Dendritic cell treated with granulocyte-macrophage colony-stimulating factor and Interleukin-4, amounts not matched to agents 40 ng/mL and 50 ng/mL, for 4 days (primary cell): ENCODE data around the gene KCTD6.

Experiments used
- H3K27ac Mint-ChIP-seq: one replicate; pipeline ENCODE4 v1.8.0; 2022; ENCODE audit warnings: mild to moderate bottlenecking, mixed read lengths
- H3K27me3 Mint-ChIP-seq: one replicate; pipeline ENCODE4 v1.8.0; 2022; ENCODE audit warnings: mild to moderate bottlenecking, mixed read lengths
- H3K36me3 Mint-ChIP-seq: one replicate; pipeline ENCODE4 v1.8.0; 2022; ENCODE audit warnings: low read depth, mixed read lengths
- H3K4me1 Mint-ChIP-seq: one replicate; pipeline ENCODE4 v1.8.0; 2022; ENCODE audit warnings: low read depth, mixed read lengths
- H3K4me3 Mint-ChIP-seq: one replicate; pipeline ENCODE4 v1.8.0; 2022; ENCODE audit warnings: mild to moderate bottlenecking, moderate library complexity, mixed read lengths
- H3K9me3 Mint-ChIP-seq: one replicate; pipeline ENCODE4 v1.8.0; 2022; ENCODE audit warnings: mixed read lengths
- intact Hi-C: fragments of 100-400 bp; cut with micrococcal nuclease; formaldehyde crosslinking; loops from one replicate; pipeline ENCODE4 v1.15.0; 2022

The KCTD6 gene

DNA sequence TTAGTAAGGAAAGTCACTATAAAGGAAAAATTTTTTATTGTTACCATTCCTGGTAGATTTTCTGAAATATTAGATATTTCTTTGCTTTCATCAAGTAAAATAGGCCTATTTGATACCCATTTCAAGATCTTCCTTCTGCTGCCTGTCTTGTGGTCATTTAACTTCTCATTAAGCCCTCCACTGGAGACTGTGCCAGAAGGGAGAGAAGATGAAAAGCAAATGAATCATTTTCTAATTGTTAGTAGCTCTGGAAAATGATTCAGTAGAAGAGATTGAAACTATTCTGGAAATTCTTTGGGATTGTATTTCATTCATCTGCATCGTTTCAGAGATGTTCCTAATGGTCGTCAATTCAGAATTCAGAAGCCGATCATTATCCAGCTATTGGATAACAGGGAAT, 3.2 kb downstream of the KCTD6 start:
- H3K4me1 Mint-ChIP-seq = peaks cover 69% of the 10 kb centered on the region
- H3K9me3 Mint-ChIP-seq = no peaks in the 10 kb centered on the region
- peaks cover 31% of the 10 kb centered on the region for H3K36me3 Mint-ChIP-seq
- H3K27ac Mint-ChIP-seq = no peak overlapping the region
- H3K4me3 Mint-ChIP-seq = no peak overlapping the region
- intact Hi-C loops = loop anchor here (5.0 kb wide), 1 partner anchor 33 kb away; no protein-coding TSS in a partner anchor
- no peaks in the 10 kb centered on the region for H3K27me3 Mint-ChIP-seq

GRCh38 chr3:58496206-58496857, 4.4 kb downstream of the KCTD6 start:
- no peak overlapping the region for H3K27ac Mint-ChIP-seq
- H3K9me3 Mint-ChIP-seq = no peaks in the 10 kb centered on the region
- H3K4me3 Mint-ChIP-seq = no peak overlapping the region
- H3K36me3 Mint-ChIP-seq = peaks cover 39% of the 10 kb centered on the region
- H3K27me3 Mint-ChIP-seq = no peaks in the 10 kb centered on the region
- H3K4me1 Mint-ChIP-seq = peaks cover 61% of the 10 kb centered on the region
- intact Hi-C loops = loop anchor here (5.0 kb wide), 1 partner anchor 34 kb away; no protein-coding TSS in a partner anchor

DNA sequence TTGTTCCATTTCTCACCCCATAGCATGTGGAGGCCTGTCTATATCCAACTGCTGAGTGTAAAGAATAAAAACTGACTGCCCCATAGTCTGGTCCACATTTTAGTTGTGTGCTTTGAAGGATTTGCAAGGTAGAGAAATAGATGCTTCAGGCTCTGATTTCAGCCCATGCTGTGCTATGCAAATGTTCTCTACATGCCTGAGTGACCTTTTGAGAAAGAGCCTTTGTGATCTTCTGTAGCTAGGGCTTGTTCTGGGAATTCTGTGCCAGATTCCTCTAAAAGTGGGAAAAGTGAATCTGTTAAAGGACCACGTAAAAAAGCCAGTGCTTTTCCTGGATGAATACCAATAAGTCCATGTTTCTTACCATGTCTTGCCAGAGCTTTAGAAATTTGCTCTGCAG, 5.2 kb downstream of the KCTD6 start:
- H3K36me3 Mint-ChIP-seq = peaks cover 43% of the 10 kb centered on the region
- intact Hi-C loops = loop anchor here (5.0 kb wide), 1 partner anchor 35 kb away; no protein-coding TSS in a partner anchor
- H3K4me1 Mint-ChIP-seq = peaks cover 58% of the 10 kb centered on the region
- H3K27ac Mint-ChIP-seq = no peak overlapping the region
- H3K4me3 Mint-ChIP-seq = no peak overlapping the region
- no peaks in the 10 kb centered on the region for H3K9me3 Mint-ChIP-seq
- H3K27me3 Mint-ChIP-seq = no peaks in the 10 kb centered on the region

GRCh38 chr3:58502872-58503271, 11.0 kb downstream of the KCTD6 start:
- Mint-ChIP-seq H3K36me3 (peaks cover 35% of the 10 kb centered on the region), H3K4me3 (no peak overlapping the region), H3K27me3 (no peaks in the 10 kb centered on the region), H3K27ac (no peak overlapping the region), H3K4me1 (peaks cover 15% of the 10 kb centered on the region), H3K9me3 (no peaks in the 10 kb centered on the region)
- intact Hi-C loops = no loop called here

DNA sequence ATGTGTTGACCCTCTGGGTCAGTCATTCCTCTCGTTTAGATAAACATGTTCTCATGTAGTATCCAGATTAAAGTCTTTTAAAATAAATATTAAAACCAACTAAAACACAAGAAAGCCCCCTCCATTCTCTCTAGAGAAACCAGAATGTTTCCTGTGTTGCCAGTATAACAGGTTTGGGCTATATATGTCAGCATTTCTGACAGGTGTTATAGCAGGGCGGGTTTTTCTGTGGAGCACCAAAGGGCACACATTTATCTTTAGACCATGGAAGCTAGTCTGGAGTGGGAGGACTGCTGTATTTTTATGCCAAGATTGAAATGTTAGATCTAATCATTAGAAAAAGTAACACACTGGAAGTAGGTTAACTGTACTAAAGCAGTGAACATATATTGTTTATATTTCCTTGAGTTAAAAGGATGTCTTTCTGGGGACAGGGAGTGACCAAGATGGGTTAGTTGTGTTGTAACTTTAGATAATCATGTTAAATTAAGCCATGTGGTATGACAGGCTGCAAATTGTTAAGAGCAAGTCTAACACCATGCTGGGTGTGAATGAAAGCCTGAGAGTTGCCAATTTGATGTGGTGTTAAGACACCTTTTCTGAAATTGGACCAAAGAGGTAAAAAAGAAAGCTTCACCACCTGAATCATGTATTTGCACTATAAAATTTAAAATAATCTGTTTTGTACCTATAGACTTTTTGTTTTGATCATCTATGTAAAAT, 15.6 kb downstream of the KCTD6 start:
- intact Hi-C loops = no loop called here
- H3K36me3 Mint-ChIP-seq = peaks cover 8% of the 10 kb centered on the region
- no peaks in the 10 kb centered on the region for H3K27me3 Mint-ChIP-seq
- no peak overlapping the region for H3K4me3 Mint-ChIP-seq
- H3K27ac Mint-ChIP-seq = no peak overlapping the region
- no peaks in the 10 kb centered on the region for H3K9me3 Mint-ChIP-seq
- no peaks in the 10 kb centered on the region for H3K4me1 Mint-ChIP-seq

- Mint-ChIP-seq H3K36me3 (peaks cover 8% of the 10 kb centered on the region), H3K27me3 (no peaks in the 10 kb centered on the region), H3K27ac (no peak overlapping the region), H3K9me3 (no peaks in the 10 kb centered on the region), H3K4me3 (no peak overlapping the region), H3K4me1 (no peaks in the 10 kb centered on the region)
- intact Hi-C loops = no loop called here
Observed at GRCh38 chr3:58508437-58508836, 16.5 kb downstream of the KCTD6 start.

GRCh38 chr3:58514405-58514804, 22.5 kb downstream of the KCTD6 start:
- H3K36me3 Mint-ChIP-seq = no peaks in the 10 kb centered on the region
- H3K4me1 Mint-ChIP-seq = no peaks in the 10 kb centered on the region
- H3K9me3 Mint-ChIP-seq = no peaks in the 10 kb centered on the region
- intact Hi-C loops = no loop called here
- H3K27me3 Mint-ChIP-seq = no peaks in the 10 kb centered on the region
- H3K27ac Mint-ChIP-seq = no peak overlapping the region
- no peak overlapping the region for H3K4me3 Mint-ChIP-seq

DNA sequence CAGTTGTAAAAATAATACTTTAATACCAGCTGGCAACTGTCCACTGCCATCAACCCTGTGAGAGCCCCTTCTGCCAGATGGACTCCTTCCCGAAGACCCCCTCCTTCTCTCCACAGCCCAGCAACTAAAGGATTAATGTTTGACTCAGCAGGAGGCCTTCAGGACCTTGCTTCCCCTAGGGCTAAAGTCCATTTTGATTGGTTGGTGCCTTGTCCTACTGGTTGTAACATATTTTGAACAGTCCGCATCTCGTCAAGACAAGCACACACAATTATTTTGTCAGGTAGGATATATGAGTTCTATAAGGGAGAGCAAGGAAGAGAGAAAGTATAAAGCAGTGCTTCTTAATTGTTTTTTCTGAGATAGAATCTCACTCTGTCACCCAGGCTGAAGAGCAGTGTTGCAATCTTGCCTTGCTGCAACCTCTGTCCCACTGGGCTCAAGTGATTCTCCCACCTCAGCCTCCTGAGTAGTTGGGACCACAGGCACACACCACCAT, 26.4 kb downstream of the KCTD6 start:
- Mint-ChIP-seq H3K4me1 (peaks cover 10% of the 10 kb centered on the region), H3K27ac (no peak overlapping the region), H3K27me3 (no peaks in the 10 kb centered on the region), H3K4me3 (no peak overlapping the region), H3K9me3 (no peaks in the 10 kb centered on the region), H3K36me3 (no peaks in the 10 kb centered on the region)
- intact Hi-C loops = no loop called here

DNA sequence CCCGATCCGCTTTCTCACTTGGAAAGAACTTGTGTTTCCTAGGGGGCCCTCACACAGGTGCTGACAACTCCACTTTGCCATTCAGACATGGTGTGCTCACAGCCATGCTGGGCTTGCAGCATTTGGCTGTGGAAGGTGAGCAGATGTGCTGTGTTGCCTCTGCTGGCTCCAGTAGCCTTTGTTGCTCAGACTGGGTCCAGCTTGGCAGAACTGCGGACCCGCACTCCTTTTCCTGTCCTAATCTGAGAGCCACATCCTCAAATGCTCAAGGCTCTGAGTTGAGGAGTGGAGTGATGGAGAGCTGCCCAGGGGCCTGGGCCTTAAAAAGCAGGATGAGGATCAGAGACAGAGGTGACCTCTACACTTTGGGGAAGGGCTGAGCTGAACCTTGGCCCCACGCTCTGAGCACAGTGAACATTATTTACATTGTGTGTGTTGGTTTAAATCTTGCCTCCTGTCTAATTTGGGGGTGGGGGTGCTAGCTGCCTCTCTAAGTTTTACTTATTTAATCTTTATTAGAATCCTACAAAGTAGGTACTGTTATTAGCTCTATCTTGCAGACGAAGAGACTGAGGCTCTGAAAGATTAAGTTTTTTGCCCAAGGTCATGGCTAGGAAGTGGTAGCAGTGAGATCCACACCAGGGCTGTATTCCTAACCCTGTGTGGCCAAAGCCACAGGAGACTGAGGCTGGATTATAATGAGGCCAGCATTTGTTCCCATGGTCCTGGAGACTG, 27.9 kb downstream of the KCTD6 start:
- Mint-ChIP-seq H3K36me3 (no peaks in the 10 kb centered on the region), H3K4me1 (peaks cover 10% of the 10 kb centered on the region), H3K4me3 (no peak overlapping the region), H3K27ac (no peak overlapping the region), H3K27me3 (no peaks in the 10 kb centered on the region), H3K9me3 (no peaks in the 10 kb centered on the region)
- intact Hi-C loops = no loop called here

DNA sequence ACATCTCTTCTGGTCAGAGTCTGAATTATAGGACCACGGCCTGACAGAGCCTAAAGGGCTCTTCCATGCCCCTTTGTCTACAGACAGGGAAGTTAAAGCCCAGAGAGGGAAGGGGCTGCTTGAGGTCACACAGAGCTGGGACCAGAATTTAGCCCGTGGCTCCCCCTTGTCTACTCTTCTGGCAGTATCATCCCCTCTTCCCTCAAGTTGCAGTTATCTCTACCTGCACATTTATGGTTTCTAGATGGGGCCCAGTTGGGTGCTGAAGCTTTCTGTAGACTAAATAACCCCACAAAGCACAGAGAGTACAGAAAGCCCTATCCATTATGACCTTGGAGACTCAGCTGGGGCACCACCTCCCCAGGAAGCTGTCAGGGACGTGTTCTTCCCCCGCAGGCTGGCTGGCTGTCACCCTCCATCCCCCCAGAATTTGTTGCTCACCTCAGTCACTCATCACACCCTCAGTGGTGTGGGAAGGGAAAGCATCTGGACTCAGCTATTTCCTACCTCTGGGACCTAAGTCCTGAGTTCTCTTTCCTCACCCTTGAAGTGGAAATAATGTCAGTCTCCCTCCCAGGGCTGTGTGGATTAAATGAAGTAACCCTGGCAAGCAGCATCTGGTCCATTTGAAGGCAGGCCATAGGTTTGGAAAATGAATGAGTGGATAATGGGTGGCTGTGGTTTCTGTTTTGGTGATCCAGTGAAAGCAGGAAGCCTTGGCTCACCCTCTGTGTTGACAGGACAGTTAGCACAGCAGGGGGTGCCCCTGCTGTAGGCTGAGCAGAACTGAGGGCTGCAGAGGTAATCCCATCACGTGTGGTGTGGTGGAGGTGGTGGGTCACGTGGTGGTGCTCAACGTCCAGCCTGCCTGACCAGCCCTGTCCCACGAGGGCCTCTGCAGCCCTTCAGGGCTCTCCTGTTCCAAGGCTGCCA, 28.8 kb downstream of the KCTD6 start:
- Mint-ChIP-seq H3K27ac (no peak overlapping the region), H3K27me3 (no peaks in the 10 kb centered on the region), H3K9me3 (no peaks in the 10 kb centered on the region), H3K4me3 (no peak overlapping the region), H3K4me1 (peaks cover 16% of the 10 kb centered on the region), H3K36me3 (no peaks in the 10 kb centered on the region)
- intact Hi-C loops = no loop called here

DNA sequence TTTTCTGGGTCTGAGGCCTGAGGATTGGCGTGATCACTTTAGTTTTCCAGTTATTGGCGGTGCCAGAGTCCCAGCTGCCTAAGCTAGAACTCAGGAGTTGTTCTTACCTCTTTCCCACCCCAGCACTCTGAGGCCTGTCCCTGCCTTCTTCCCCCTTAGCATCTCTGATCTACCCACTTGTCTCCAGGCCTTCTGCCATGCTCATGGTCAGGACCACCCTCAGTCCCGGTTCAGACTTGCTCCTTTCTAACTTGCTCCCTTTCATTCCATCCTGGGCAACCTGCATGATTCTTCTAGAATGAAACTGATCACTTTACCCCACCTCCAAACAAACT, 29.4 kb downstream of the KCTD6 start:
- H3K36me3 Mint-ChIP-seq = no peaks in the 10 kb centered on the region
- no peak overlapping the region for H3K4me3 Mint-ChIP-seq
- no peak overlapping the region for H3K27ac Mint-ChIP-seq

DNA sequence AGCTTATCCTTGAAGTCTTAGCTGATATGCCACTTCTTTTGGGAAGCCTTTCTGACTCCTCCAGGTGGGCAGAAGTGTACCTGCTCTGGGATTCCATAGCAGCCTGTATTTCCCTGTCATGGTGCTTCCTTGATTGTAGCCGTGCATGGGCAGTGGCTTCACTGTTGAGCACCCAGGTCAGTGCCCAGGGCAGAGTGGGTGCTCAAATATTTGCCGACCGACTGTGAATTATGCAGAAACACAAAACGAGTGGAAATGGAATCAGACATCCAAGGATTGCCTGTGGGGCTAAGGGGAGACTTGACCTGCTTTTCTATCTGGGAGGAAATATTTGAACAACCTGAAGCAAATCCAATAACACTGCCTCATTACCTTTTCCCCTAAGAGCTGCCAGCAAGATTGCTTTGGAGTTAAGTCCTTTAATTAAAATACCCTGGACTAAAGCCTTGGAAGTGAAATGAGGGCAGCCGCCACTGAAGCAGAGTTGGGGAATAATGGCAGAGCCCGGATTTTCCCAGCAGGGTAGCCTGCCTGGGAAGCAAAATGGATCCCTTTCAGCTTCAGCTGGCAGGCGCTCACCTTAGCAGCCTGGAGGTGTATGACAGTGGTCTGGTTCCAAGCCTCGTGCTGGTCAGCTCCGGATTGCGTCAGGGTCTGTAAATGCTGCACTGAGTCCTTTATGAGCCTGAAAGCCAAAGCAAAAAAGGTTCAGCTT, 30.2 kb downstream of the KCTD6 start:
- intact Hi-C loops = no loop called here
- H3K36me3 Mint-ChIP-seq = no peaks in the 10 kb centered on the region
- H3K27ac Mint-ChIP-seq = no peak overlapping the region
- H3K27me3 Mint-ChIP-seq = no peaks in the 10 kb centered on the region
- no peaks in the 10 kb centered on the region for H3K9me3 Mint-ChIP-seq
- H3K4me3 Mint-ChIP-seq = no peak overlapping the region
- peaks cover 30% of the 10 kb centered on the region for H3K4me1 Mint-ChIP-seq

More for the DNA sequence above, 29.4 kb downstream of the KCTD6 start:
- Mint-ChIP-seq H3K9me3 (no peaks in the 10 kb centered on the region), H3K4me1 (peaks cover 22% of the 10 kb centered on the region), H3K27me3 (no peaks in the 10 kb centered on the region)
- intact Hi-C loops = no loop called here
